Uterus (tissue), 4 donors: ENCODE data around the gene FHDC1. TPM values are rescaled to one million over a fixed set of nuclear protein-coding genes. Genes with fewer than 3 reads are reported as not detected.

Source experiments
- DNase-seq, 2 donors: peaks; one replicate each; pipeline ENCODE4 v3.0.0-alpha.2; 2019 to 2020
- H3K27ac ChIP-seq, 2 donors: fragments of 200-600 bp; sonication (generic); 1 replicate in 1 of 2; 2 replicates in 1 of 2; pipeline ENCODE4 v1.5.1; 2016 to 2018
- H3K27me3 ChIP-seq, 2 donors: fragments of 200-600 bp; sonication (generic); one replicate each; pipeline ENCODE4 v1.5.1; 2018 to 2019; ENCODE audit warnings: control low read depth in 1 of 2
- H3K36me3 ChIP-seq, 2 donors: fragments of 200-600 bp; sonication (generic); one replicate each; pipeline ENCODE4 v1.5.1; 2019; ENCODE audit warnings: control low read depth in 1 of 2
- H3K4me1 ChIP-seq, 2 donors: fragments of 200-600 bp; sonication (generic); one replicate each; pipeline ENCODE4 v1.5.1; 2018 to 2019; ENCODE audit warnings: control low read depth in 1 of 2
- H3K4me3 ChIP-seq, 2 donors: fragments of 200-600 bp; sonication (generic); 1 replicate in 1 of 2; 2 replicates in 1 of 2; pipeline ENCODE4 v1.5.1; 2018 to 2019; ENCODE audit warnings: mild to moderate bottlenecking in 1 of 2
- H3K9me3 ChIP-seq, 2 donors: fragments of 200-600 bp; sonication (generic); one replicate each; pipeline ENCODE4 v1.5.1; 2019; ENCODE audit warnings: control low read depth in 1 of 2
- POLR2A ChIP-seq, 2 donors: fragments of 450-650 bp; IDR thresholded peaks; one replicate each; pipeline ENCODE4 v1.6.1; 2016; ENCODE audit warnings: antibody characterized with exemption in 2 of 2, mild to moderate bottlenecking in 1 of 2, moderate library complexity in 1 of 2
- intact Hi-C: fragments of 100-400 bp; cut with DNase I; formaldehyde crosslinking; loops from one replicate; pipeline ENCODE4 v1.15.1; 2023; ENCODE audit warnings: low total_unique reads
- total RNA-seq, 4 donors: library from RNA; depleted of rRNA in 3 of 4; stranded (reverse); fragments of >200 nt in 3 of 4; gene quantifications; one replicate each; pipeline versions ENCODE4 v1.1.0 to v1.2.4, GENCODE V29; 2014 to 2023
- TF ChIP-seq, protein P1 (sequence below), 4 experiments: fragments of 200-600 bp in 2 of 4; fragments of 450-650 bp in 2 of 4; sonication (generic) in 2 of 4; IDR thresholded peaks; one replicate each; pipeline ENCODE4 v1.5.1; 2016 to 2019; ENCODE audit warnings: antibody characterized with exemption in 4 of 4, mild to moderate bottlenecking in 2 of 4, moderate library complexity in 1 of 4
- donor health status: DM: yes; HTN: yes; CAD: no.

Gene FHDC1
- total RNA-seq, 4 donors from 2014 or later: 0.88 to 10.0 (median 2.9) TPM

DNA sequence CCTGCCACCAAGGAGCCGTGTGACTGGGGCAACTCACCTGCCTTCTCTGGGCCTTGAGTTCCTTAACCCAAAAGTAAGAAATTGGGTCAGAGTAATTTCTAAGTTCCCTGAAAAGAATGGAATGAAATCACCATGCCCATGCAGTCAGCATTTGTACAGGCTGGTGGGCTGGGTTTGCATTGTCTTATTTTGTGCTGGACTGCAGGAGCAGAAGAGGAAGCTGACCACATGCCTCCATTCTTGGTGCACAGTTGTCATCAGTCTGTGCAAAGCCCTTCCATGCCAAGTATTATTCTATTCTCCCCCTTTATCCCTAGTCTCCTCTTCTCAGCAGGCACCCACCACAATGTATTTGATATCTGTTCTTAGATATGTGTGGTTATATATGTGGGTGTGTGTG is 56.3 kb downstream of the FHDC1 start:
- no peak overlapping the region for H3K4me3 ChIP-seq
- H3K4me1 ChIP-seq: no peaks in the 10 kb centered on the region
- H3K27me3 ChIP-seq: no peaks in the 10 kb centered on the region
- DNase-seq: no peak
- no peaks in the 10 kb centered on the region for H3K9me3 ChIP-seq
- TF ChIP-seq, protein P1, sequence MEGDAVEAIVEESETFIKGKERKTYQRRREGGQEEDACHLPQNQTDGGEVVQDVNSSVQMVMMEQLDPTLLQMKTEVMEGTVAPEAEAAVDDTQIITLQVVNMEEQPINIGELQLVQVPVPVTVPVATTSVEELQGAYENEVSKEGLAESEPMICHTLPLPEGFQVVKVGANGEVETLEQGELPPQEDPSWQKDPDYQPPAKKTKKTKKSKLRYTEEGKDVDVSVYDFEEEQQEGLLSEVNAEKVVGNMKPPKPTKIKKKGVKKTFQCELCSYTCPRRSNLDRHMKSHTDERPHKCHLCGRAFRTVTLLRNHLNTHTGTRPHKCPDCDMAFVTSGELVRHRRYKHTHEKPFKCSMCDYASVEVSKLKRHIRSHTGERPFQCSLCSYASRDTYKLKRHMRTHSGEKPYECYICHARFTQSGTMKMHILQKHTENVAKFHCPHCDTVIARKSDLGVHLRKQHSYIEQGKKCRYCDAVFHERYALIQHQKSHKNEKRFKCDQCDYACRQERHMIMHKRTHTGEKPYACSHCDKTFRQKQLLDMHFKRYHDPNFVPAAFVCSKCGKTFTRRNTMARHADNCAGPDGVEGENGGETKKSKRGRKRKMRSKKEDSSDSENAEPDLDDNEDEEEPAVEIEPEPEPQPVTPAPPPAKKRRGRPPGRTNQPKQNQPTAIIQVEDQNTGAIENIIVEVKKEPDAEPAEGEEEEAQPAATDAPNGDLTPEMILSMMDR (IDR thresholded peaks at IDR 0.05): no peak
- H3K27ac ChIP-seq: no peak overlapping the region
- H3K36me3 ChIP-seq: no peaks in the 10 kb centered on the region
- intact Hi-C loops: no loop called here

- no peaks in the 10 kb centered on the region for H3K9me3 ChIP-seq
- H3K27me3 ChIP-seq: no peaks in the 10 kb centered on the region
- no peak overlapping the region for H3K27ac ChIP-seq
- H3K4me3 ChIP-seq: no peak overlapping the region
- DNase-seq: no peak
- no peaks in the 10 kb centered on the region for H3K4me1 ChIP-seq
- TF ChIP-seq, protein P1 (IDR thresholded peaks at IDR 0.05): no peak
- no peak for TF ChIP-seq POLR2A (IDR thresholded peaks at IDR 0.05)
- intact Hi-C loops: no loop called here
- no peaks in the 10 kb centered on the region for H3K36me3 ChIP-seq
Observed at GRCh38 chr4:152994038-152994437, 57.9 kb downstream of the FHDC1 start.

- H3K9me3 ChIP-seq: no peaks in the 10 kb centered on the region
- DNase-seq: no peak
- H3K4me3 ChIP-seq: no peak overlapping the region
- TF ChIP-seq POLR2A (IDR thresholded peaks at IDR 0.05): no peak
- TF ChIP-seq, protein P1 (IDR thresholded peaks at IDR 0.05): no peak
- H3K36me3 ChIP-seq: no peaks in the 10 kb centered on the region
- no peaks in the 10 kb centered on the region for H3K4me1 ChIP-seq
- H3K27me3 ChIP-seq: no peaks in the 10 kb centered on the region
- intact Hi-C loops: no loop called here
- peak overlapping the region in 1 of 2 donors; percentile 44 for H3K27ac ChIP-seq
Observed at GRCh38 chr4:152996111-152996571, 60.0 kb downstream of the FHDC1 start.

DNA sequence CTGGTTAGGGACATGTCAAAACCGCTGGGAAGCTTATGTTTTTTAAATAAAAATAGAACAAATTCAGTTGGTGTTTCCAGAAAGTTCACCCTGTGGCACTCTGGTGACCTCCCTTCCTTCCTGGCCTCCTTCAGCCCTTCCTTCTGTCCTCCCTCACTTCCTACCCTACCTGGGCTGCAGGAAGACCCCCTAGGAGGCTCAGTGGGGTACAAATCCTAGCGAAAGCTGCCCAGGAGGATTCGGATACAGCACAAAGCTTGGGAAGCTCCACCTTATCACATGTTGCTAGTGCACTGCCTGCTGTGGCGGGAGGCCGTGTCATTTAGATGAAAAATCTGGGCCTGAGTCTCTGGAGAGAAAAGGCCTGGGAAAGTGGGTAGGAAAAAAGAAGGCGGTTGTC is 60.5 kb downstream of the FHDC1 start:
- no peak overlapping the region for H3K4me3 ChIP-seq
- H3K36me3 ChIP-seq: no peaks in the 10 kb centered on the region
- H3K27ac ChIP-seq: peak overlapping the region in 1 of 2 donors; percentile 44
- TF ChIP-seq POLR2A (IDR thresholded peaks at IDR 0.05): no peak
- TF ChIP-seq, protein P1 (IDR thresholded peaks at IDR 0.05): no peak
- no peaks in the 10 kb centered on the region for H3K4me1 ChIP-seq
- no peaks in the 10 kb centered on the region for H3K27me3 ChIP-seq
- no peaks in the 10 kb centered on the region for H3K9me3 ChIP-seq
- intact Hi-C loops: no loop called here
- no peak for DNase-seq

DNA sequence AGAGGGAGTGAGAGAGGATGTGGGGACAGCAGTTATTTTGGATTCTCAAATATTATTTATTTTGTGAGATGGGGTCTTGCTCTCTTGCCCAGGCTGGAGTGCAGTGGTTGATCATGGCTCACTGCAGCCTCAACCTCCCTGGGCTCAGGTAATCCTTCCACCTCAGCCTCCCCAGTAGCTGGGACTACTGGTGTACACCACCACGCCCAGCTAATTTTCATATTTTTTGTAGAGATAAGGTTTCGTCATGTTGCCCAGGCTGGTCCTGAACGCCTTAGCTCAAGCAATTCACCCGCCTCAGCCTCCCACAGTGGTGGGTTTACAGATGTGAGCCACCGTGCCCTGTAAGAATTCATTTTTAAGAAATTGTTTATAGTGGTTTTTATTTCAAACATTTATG is 61.2 kb downstream of the FHDC1 start:
- Histone ChIP-seq H3K4me1 (no peaks in the 10 kb centered on the region), H3K36me3 (no peaks in the 10 kb centered on the region)
- TF ChIP-seq, protein P1 (IDR thresholded peaks at IDR 0.05): no peak
- no peak for TF ChIP-seq POLR2A (IDR thresholded peaks at IDR 0.05)

More for the DNA sequence above, 61.2 kb downstream of the FHDC1 start:
- Histone ChIP-seq H3K27ac (no peak overlapping the region), H3K27me3 (no peaks in the 10 kb centered on the region), H3K9me3 (no peaks in the 10 kb centered on the region), H3K4me3 (no peak overlapping the region)
- intact Hi-C loops: no loop called here
- no peak for DNase-seq
